Ectodermal cell (in vitro differentiated cells): ENCODE results near the gene HAUS3.

Source experiments
- H3K27ac ChIP-seq: 2 replicates; pipeline ENCODE4 v1.7.0; 2013; ENCODE audit warnings: mild to moderate bottlenecking, low read depth, low read length; ENCODE audit not compliant: insufficient read depth, poor library complexity, severe bottlenecking
- H3K27me3 ChIP-seq: 2 replicates; pipeline ENCODE4 v1.7.0; 2013; ENCODE audit warnings: mild to moderate bottlenecking, low read length; ENCODE audit not compliant: insufficient read depth, control insufficient read depth, poor library complexity, severe bottlenecking
- H3K36me3 ChIP-seq: one replicate; pipeline ENCODE4 v1.7.0; 2013; ENCODE audit warnings: low read length; ENCODE audit not compliant: control insufficient read depth, insufficient read depth
- H3K4me1 ChIP-seq: one replicate; pipeline ENCODE4 v1.7.0; 2013; ENCODE audit warnings: low read length; ENCODE audit not compliant: control insufficient read depth, insufficient read depth
- H3K4me3 ChIP-seq: 2 replicates; pipeline ENCODE4 v1.7.0; 2013; ENCODE audit warnings: low read depth, low read length, control low read depth; ENCODE audit not compliant: insufficient read depth
- H3K9me3 ChIP-seq: 2 replicates; pipeline ENCODE4 v1.7.0; 2013; ENCODE audit warnings: mild to moderate bottlenecking, low read length, moderate library complexity; ENCODE audit not compliant: control insufficient read depth
- WGBS, 2 experiments: methylation state at CpG; one replicate each; pipeline ENCODE4 v1.1.7; 2013; ENCODE audit warnings: missing lambda C conversion rate in 2 of 2; 5-methylcytosine and 5-hydroxymethylcytosine counted together

Gene HAUS3

GRCh38 chr4:2257361-2258081 lies 15.6 kb upstream of the HAUS3 start:
- Histone ChIP-seq H3K4me3 (no peak overlapping the region), H3K9me3 (no peaks in the 10 kb centered on the region), H3K27ac (no peak overlapping the region), H3K36me3 (no peaks in the 10 kb centered on the region), H3K27me3 (no peaks in the 10 kb centered on the region), H3K4me1 (peaks cover 7% of the 10 kb centered on the region)
- 92 to 94% methylated on average over 14 of the region's 14 CpGs for WGBS, 2 experiments

GRCh38 chr4:2256781-2257191 lies 14.9 kb upstream of the HAUS3 start:
- Histone ChIP-seq H3K9me3 (no peaks in the 10 kb centered on the region), H3K27ac (no peak overlapping the region), H3K27me3 (no peaks in the 10 kb centered on the region), H3K4me1 (peaks cover 7% of the 10 kb centered on the region), H3K36me3 (no peaks in the 10 kb centered on the region), H3K4me3 (no peak overlapping the region)
- 91% methylated on average over 12 of the region's 12 CpGs for WGBS, 2 experiments

- H3K36me3 ChIP-seq, result peaks cover under 1% of the 10 kb centered on the region
- 92 to 95% methylated on average over 8 of the region's 8 CpGs for WGBS, 2 experiments
- H3K4me3 ChIP-seq, result no peak overlapping the region
- H3K27me3 ChIP-seq, result no peaks in the 10 kb centered on the region
- H3K4me1 ChIP-seq, result peaks cover 7% of the 10 kb centered on the region
- H3K27ac ChIP-seq, result no peak overlapping the region
- H3K9me3 ChIP-seq, result no peaks in the 10 kb centered on the region
Measured at GRCh38 chr4:2256156-2256731, 14.3 kb upstream of the HAUS3 start.

GRCh38 chr4:2255501-2256155 lies 13.7 kb upstream of the HAUS3 start:
- no peaks in the 10 kb centered on the region for H3K9me3 ChIP-seq
- H3K4me3 ChIP-seq, result no peak overlapping the region
- 87 to 91% methylated on average over 18 of the region's 18 CpGs for WGBS, 2 experiments
- H3K27ac ChIP-seq, result no peak overlapping the region
- peaks cover 5% of the 10 kb centered on the region for H3K36me3 ChIP-seq
- peaks cover 6% of the 10 kb centered on the region for H3K4me1 ChIP-seq
- H3K27me3 ChIP-seq, result no peaks in the 10 kb centered on the region

- Histone ChIP-seq H3K27ac (no peak overlapping the region), H3K27me3 (no peaks in the 10 kb centered on the region), H3K9me3 (no peaks in the 10 kb centered on the region), H3K4me3 (no peak overlapping the region), H3K36me3 (peaks cover 5% of the 10 kb centered on the region), H3K4me1 (no peaks in the 10 kb centered on the region)
- 96% methylated on average over 32 of the region's 32 CpGs for WGBS, 2 experiments
Measured at GRCh38 chr4:2254665-2255500, 13.0 kb upstream of the HAUS3 start.

GRCh38 chr4:2253160-2254084 lies 11.5 kb upstream of the HAUS3 start:
- H3K27me3 ChIP-seq, result no peaks in the 10 kb centered on the region
- WGBS, 2 experiments, result 93 to 94% methylated on average over 32 of the region's 32 CpGs
- H3K9me3 ChIP-seq, result no peaks in the 10 kb centered on the region
- H3K4me1 ChIP-seq, result no peaks in the 10 kb centered on the region
- no peak overlapping the region for H3K4me3 ChIP-seq
- H3K27ac ChIP-seq, result no peak overlapping the region
- H3K36me3 ChIP-seq, result peaks cover 5% of the 10 kb centered on the region

GRCh38 chr4:2252530-2253091 lies 10.7 kb upstream of the HAUS3 start:
- Histone ChIP-seq H3K27me3 (no peaks in the 10 kb centered on the region), H3K4me1 (no peaks in the 10 kb centered on the region), H3K27ac (no peak overlapping the region), H3K9me3 (no peaks in the 10 kb centered on the region), H3K36me3 (peaks cover 5% of the 10 kb centered on the region), H3K4me3 (no peak overlapping the region)
- WGBS, 2 experiments, result 90 to 91% methylated on average over 11 to 12 of the region's 12 CpGs

GRCh38 chr4:2251795-2252529 lies 10.0 kb upstream of the HAUS3 start:
- no peaks in the 10 kb centered on the region for H3K9me3 ChIP-seq
- H3K27me3 ChIP-seq, result no peaks in the 10 kb centered on the region
- WGBS, 2 experiments, result 95% methylated on average over 16 of the region's 16 CpGs
- no peak overlapping the region for H3K27ac ChIP-seq
- peaks cover 5% of the 10 kb centered on the region for H3K36me3 ChIP-seq
- H3K4me1 ChIP-seq, result no peaks in the 10 kb centered on the region
- H3K4me3 ChIP-seq, result no peak overlapping the region
